CD4-positive, CD25-positive, alpha-beta regulatory T cell (primary cell): ENCODE measurements around the gene ZBED5. TPM values are rescaled to one million over a fixed set of nuclear protein-coding genes. Genes with fewer than 3 reads are reported as not detected.
"Not testable (repeated sequence)": the region's sequence is repeated elsewhere in the genome, so short reads cannot be mapped to it uniquely, and the experiment has no call there.

Experiments
- ATAC-seq, 2 donors: fragments of 150-1000 bp; cut with Tn5 transposase; one replicate each; pipeline ENCODE4 v1.10.0; 2021; ENCODE audit warnings: low read depth in 2 of 2, moderate number of reproducible peaks in 2 of 2, moderate library complexity in 1 of 2
- DNase-seq, 3 donors: peaks; one replicate each; pipeline versions ENCODE4 v3.0.0 to v3.0.0-alpha.2; 2012 to 2022; ENCODE audit warnings: mixed read lengths in 1 of 3
- H3K27ac ChIP-seq: one replicate; pipeline ENCODE4 v1.7.0; 2013; ENCODE audit warnings: mild to moderate bottlenecking, low read length; ENCODE audit not compliant: insufficient read depth, poor library complexity, severe bottlenecking
- H3K27me3 ChIP-seq: one replicate; pipeline ENCODE4 v1.7.0; 2013; ENCODE audit warnings: low read length; ENCODE audit not compliant: control insufficient read depth, insufficient read depth
- H3K36me3 ChIP-seq: one replicate; pipeline ENCODE4 v1.7.0; 2013; ENCODE audit warnings: mild to moderate bottlenecking, low read length, moderate library complexity; ENCODE audit not compliant: control insufficient read depth, insufficient read depth
- H3K4me1 ChIP-seq: 2 replicates; pipeline ENCODE4 v1.7.0; 2013; ENCODE audit warnings: mild to moderate bottlenecking, low read length; ENCODE audit not compliant: insufficient read depth, control insufficient read depth, poor library complexity, severe bottlenecking
- H3K4me3 ChIP-seq: one replicate; pipeline ENCODE4 v1.7.0; 2013; ENCODE audit warnings: low read depth, mild to moderate bottlenecking, low read length, moderate library complexity
- H3K9me3 ChIP-seq, 2 experiments: 1 replicate in 1 of 2; 2 replicates in 1 of 2; pipeline ENCODE4 v1.7.0; 2013; ENCODE audit warnings: low read length in 2 of 2, mild to moderate bottlenecking in 1 of 2, moderate library complexity in 1 of 2; ENCODE audit not compliant: control insufficient read depth in 2 of 2
- H3K27ac Mint-ChIP-seq, 3 donors: one replicate each; pipeline ENCODE4 v1.8.0; 2020 to 2022; ENCODE audit warnings: mild to moderate bottlenecking in 3 of 3, mixed read lengths in 3 of 3, moderate library complexity in 2 of 3
- H3K27me3 Mint-ChIP-seq: one replicate; pipeline ENCODE4 v1.8.0; 2022; ENCODE audit warnings: mild to moderate bottlenecking, mixed read lengths
- H3K36me3 Mint-ChIP-seq: one replicate; pipeline ENCODE4 v1.8.0; 2020; ENCODE audit warnings: mixed read lengths
- H3K4me1 Mint-ChIP-seq, 4 donors: one replicate each; pipeline ENCODE4 v1.8.0; 2020 to 2022; ENCODE audit warnings: mixed read lengths in 4 of 4, mild to moderate bottlenecking in 1 of 4
- H3K4me3 Mint-ChIP-seq, 4 donors: one replicate each; pipeline ENCODE4 v1.8.0; 2020 to 2022; ENCODE audit warnings: mild to moderate bottlenecking in 4 of 4, mixed read lengths in 4 of 4, moderate library complexity in 3 of 4
- H3K9me3 Mint-ChIP-seq, 7 donors: one replicate each; pipeline ENCODE4 v1.8.0; 2020 to 2022; ENCODE audit warnings: mixed read lengths in 7 of 7, mild to moderate bottlenecking in 3 of 7, moderate library complexity in 2 of 7
- polyA plus RNA-seq, 4 donors: library from polyadenylated mRNA; unstranded; fragments of 300-500 nt; fragmentation: Illumina TruSeq; gene quantifications; one replicate each; pipeline ENCODE4 v1.2.3, GENCODE V29; 2021
- total RNA-seq: library from RNA; stranded (reverse); gene quantifications from one replicate; pipeline ENCODE4 v1.2.3, GENCODE V29; 2022

ZBED5 gene
- total and polyA plus RNA-seq, 5 donors from 2014 or later, result 14.7 to 62.6 (median 20.1) TPM

DNA sequence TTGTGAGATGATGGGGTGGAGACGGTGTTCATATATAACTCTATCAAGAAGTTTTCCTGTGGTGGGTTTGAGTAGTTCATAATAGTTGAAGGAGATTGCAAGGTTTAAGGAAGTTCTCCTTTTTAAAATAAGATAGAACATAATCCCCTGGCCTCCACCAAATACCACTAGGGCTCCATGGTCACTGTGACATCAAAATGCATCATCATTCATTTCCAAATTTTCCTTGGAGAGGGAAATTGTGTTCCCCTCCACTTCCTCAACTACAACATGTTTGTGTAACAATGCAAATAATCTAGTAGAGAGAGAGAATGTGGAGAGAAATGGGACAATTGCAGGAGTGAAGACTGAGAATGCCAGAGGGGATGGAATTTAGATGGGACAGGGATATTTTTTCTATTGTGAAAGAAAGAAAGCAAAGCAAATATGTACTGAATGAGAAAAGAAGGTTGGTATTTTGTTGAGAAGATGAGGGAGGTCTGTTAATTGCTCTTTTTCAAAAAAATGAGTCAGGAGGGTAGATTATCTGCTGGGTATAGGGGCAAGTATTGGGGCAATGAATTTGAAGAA is 33.4 kb upstream of the ZBED5 start:
- Mint-ChIP-seq H3K4me1 (no peaks in the 10 kb centered on the region), H3K36me3 (peaks cover 13% of the 10 kb centered on the region), H3K27me3 (peaks cover 9% of the 10 kb centered on the region), H3K27ac (no peak overlapping the region), H3K4me3 (no peak overlapping the region), H3K9me3 (peaks cover 0 to 15% (median 8%) of the 10 kb centered on the region in 7 donors)
- Histone ChIP-seq H3K27me3 (no peaks in the 10 kb centered on the region), H3K4me1 (no peaks in the 10 kb centered on the region), H3K27ac (no peak overlapping the region), H3K36me3 (no peaks in the 10 kb centered on the region), H3K4me3 (no peak overlapping the region), H3K9me3 (peaks cover 0 to 3% of the 10 kb centered on the region in 2 experiments)
- DNase-seq (no peak), ATAC-seq (no peak)

GRCh38 chr11:10890083-10890482 is 32.2 kb upstream of the ZBED5 start:
- H3K4me3 ChIP-seq, H3K36me3 ChIP-seq, H3K4me1 Mint-ChIP-seq, H3K27ac ChIP-seq, H3K27me3 Mint-ChIP-seq, H3K4me3 Mint-ChIP-seq, H3K27me3 ChIP-seq, DNase-seq, H3K9me3 ChIP-seq, H3K27ac Mint-ChIP-seq, H3K4me1 ChIP-seq, ATAC-seq: not testable (repeated sequence)
- Mint-ChIP-seq H3K36me3 (peaks cover 12% of the 10 kb centered on the region), H3K9me3 (peaks cover 0 to 15% (median 8%) of the 10 kb centered on the region in 7 donors)

- no peaks in the 10 kb centered on the region for H3K4me1 ChIP-seq
- no peak for ATAC-seq
- Mint-ChIP-seq H3K4me1 (no peaks in the 10 kb centered on the region), H3K4me3 (no peak overlapping the region), H3K9me3 (peaks cover 0 to 23% (median 11%) of the 10 kb centered on the region in 7 donors), H3K27ac (no peak overlapping the region), H3K36me3 (peaks cover 8% of the 10 kb centered on the region), H3K27me3 (peaks cover 9% of the 10 kb centered on the region)
- DNase-seq, result no peak
- no peak overlapping the region for H3K27ac ChIP-seq
- no peaks in the 10 kb centered on the region for H3K27me3 ChIP-seq
- H3K4me3 ChIP-seq, result no peak overlapping the region
- H3K36me3 ChIP-seq, result no peaks in the 10 kb centered on the region
- peaks cover 0 to 3% of the 10 kb centered on the region in 2 experiments for H3K9me3 ChIP-seq
Measured at GRCh38 chr11:10887307-10887706, 29.5 kb upstream of the ZBED5 start.

DNA sequence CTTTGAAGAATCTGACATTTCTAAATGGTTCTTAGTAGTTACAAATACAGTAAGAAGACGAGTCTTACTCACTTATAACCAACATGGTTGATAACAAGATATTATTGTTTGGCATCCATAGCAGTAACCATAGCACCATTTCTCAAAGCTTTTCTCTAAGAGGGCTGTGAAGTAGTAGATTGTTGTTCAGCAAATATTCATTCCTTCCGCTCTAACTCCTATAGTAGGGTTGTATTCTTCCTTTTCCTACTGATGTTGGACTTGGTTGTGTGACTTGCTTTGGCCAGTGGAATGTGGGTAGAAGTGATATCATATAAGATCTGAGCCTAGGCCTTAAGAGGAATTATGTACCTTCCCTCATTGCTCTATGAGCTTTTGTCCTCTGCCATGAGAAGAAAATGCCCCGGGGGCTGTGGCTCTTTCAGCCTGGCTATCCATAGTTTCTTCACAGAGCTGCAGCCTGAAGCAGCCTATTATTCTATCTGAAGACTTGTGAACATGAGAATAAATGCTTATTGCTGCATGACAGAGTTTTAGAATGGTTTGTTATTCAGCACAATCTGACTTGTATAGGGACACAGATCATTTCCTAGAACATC is 28.9 kb upstream of the ZBED5 start:
- ATAC-seq, result no peak
- Mint-ChIP-seq H3K36me3 (peaks cover 8% of the 10 kb centered on the region), H3K27me3 (peaks cover 9% of the 10 kb centered on the region), H3K4me1 (no peaks in the 10 kb centered on the region), H3K4me3 (no peak overlapping the region), H3K9me3 (peaks cover 0 to 23% (median 11%) of the 10 kb centered on the region in 7 donors), H3K27ac (no peak overlapping the region)
- Histone ChIP-seq H3K27ac (no peak overlapping the region), H3K4me1 (no peaks in the 10 kb centered on the region), H3K4me3 (no peak overlapping the region), H3K9me3 (peaks cover 0 to 3% of the 10 kb centered on the region in 2 experiments), H3K36me3 (no peaks in the 10 kb centered on the region), H3K27me3 (no peaks in the 10 kb centered on the region)
- no peak for DNase-seq

- ATAC-seq (no peak), DNase-seq (no peak)
- H3K27me3 Mint-ChIP-seq, result peaks cover 9% of the 10 kb centered on the region
- peaks cover 11% of the 10 kb centered on the region for H3K36me3 Mint-ChIP-seq
- no peaks in the 10 kb centered on the region for H3K4me1 ChIP-seq
- H3K36me3 ChIP-seq, result no peaks in the 10 kb centered on the region
- H3K9me3 Mint-ChIP-seq, result peaks cover 0 to 23% (median 9%) of the 10 kb centered on the region in 7 donors
- H3K4me3 Mint-ChIP-seq, result no peak overlapping the region
- H3K27me3 ChIP-seq, result no peaks in the 10 kb centered on the region
- no peak overlapping the region for H3K27ac Mint-ChIP-seq
- no peak overlapping the region for H3K4me3 ChIP-seq
- peaks cover 0 to 3% of the 10 kb centered on the region in 2 experiments for H3K9me3 ChIP-seq
- no peaks in the 10 kb centered on the region for H3K4me1 Mint-ChIP-seq
- no peak overlapping the region for H3K27ac ChIP-seq
Measured at GRCh38 chr11:10885703-10886363, 28.0 kb upstream of the ZBED5 start.

- H3K27ac Mint-ChIP-seq, ATAC-seq, H3K4me1 ChIP-seq, H3K4me1 Mint-ChIP-seq, H3K27ac ChIP-seq, H3K4me3 ChIP-seq, H3K4me3 Mint-ChIP-seq, H3K36me3 Mint-ChIP-seq, H3K27me3 Mint-ChIP-seq, H3K27me3 ChIP-seq, H3K9me3 ChIP-seq, DNase-seq, H3K36me3 ChIP-seq: not testable (repeated sequence)
- H3K9me3 Mint-ChIP-seq, result peaks cover 0 to 13% (median 6%) of the 10 kb centered on the region in 7 donors
Measured at GRCh38 chr11:10884292-10884691, 26.4 kb upstream of the ZBED5 start.

- DNase-seq (no peak), ATAC-seq (no peak)
- H3K4me3 Mint-ChIP-seq, result no peak overlapping the region
Measured at GRCh38 chr11:10881892-10882291, 24.0 kb upstream of the ZBED5 start.

More at GRCh38 chr11:10881892-10882291, 24.0 kb upstream of the ZBED5 start:
- Histone ChIP-seq H3K9me3 (no peaks in the 10 kb centered on the region), H3K36me3 (no peaks in the 10 kb centered on the region), H3K27ac (no peak overlapping the region), H3K4me1 (peaks cover 4% of the 10 kb centered on the region), H3K4me3 (no peak overlapping the region), H3K27me3 (no peaks in the 10 kb centered on the region)
- H3K9me3 Mint-ChIP-seq, result peaks cover 0 to 8% (median 4%) of the 10 kb centered on the region in 7 donors
- H3K36me3 Mint-ChIP-seq, result peaks cover 11% of the 10 kb centered on the region
- no peak overlapping the region for H3K27ac Mint-ChIP-seq
- no peaks in the 10 kb centered on the region for H3K27me3 Mint-ChIP-seq
- peaks cover 6 to 14% (median 12%) of the 10 kb centered on the region in 4 donors for H3K4me1 Mint-ChIP-seq
